Tibial nerve (tissue), 4 donors: ENCODE measurements around the gene GPC6. TPM values are rescaled to one million over a fixed set of nuclear protein-coding genes. Genes with fewer than 3 reads are reported as not detected.

Experiments
- DNase-seq, 2 donors: peaks; one replicate each; pipeline ENCODE4 v3.0.0-alpha.2; 2019; ENCODE audit warnings: low spot score in 2 of 2
- H3K27ac ChIP-seq, 4 donors: fragments of 200-600 bp; sonication (generic) in 3 of 4; one replicate each; pipeline ENCODE4 v1.5.1; 2017 to 2019; ENCODE audit warnings: mild to moderate bottlenecking in 1 of 4
- H3K27me3 ChIP-seq, 2 donors: fragments of 200-600 bp; sonication (generic) in 1 of 2; one replicate each; pipeline versions ENCODE4 v1.5.1 to v1.6.0; 2017 to 2019
- H3K36me3 ChIP-seq, 3 donors: fragments of 200-600 bp; sonication (generic); one replicate each; pipeline ENCODE4 v1.5.1; 2018 to 2019
- H3K4me1 ChIP-seq, 4 donors: fragments of 200-600 bp; sonication (generic) in 3 of 4; one replicate each; pipeline ENCODE4 v1.5.1; 2017 to 2019
- H3K4me3 ChIP-seq, 4 donors: fragments of 200-600 bp; sonication (generic) in 3 of 4; one replicate each; pipeline ENCODE4 v1.5.1; 2017 to 2019; ENCODE audit warnings: mild to moderate bottlenecking in 1 of 4, moderate library complexity in 1 of 4
- H3K9me3 ChIP-seq, 4 donors: fragments of 200-600 bp; sonication (generic) in 3 of 4; one replicate each; pipeline ENCODE4 v1.5.1; 2017 to 2019
- CTCF ChIP-seq, 5 experiments: fragments of 200-600 bp in 3 of 5; fragments of 450-650 bp in 2 of 5; sonication (generic) in 3 of 5; IDR thresholded peaks; one replicate each; pipeline ENCODE4 v1.5.1; 2016 to 2019; ENCODE audit warnings: antibody characterized with exemption in 5 of 5, mild to moderate bottlenecking in 3 of 5, moderate library complexity in 2 of 5
- EP300 ChIP-seq, 2 donors: sonication (generic); formaldehyde crosslinking; IDR thresholded peaks; one replicate each; pipeline ENCODE4 v1.6.1; 2017; ENCODE audit warnings: antibody characterized with exemption in 2 of 2, mild to moderate bottlenecking in 1 of 2
- POLR2A ChIP-seq, 2 donors: fragments of 450-650 bp; IDR thresholded peaks; one replicate each; pipeline ENCODE4 v1.6.1; 2017; ENCODE audit warnings: antibody characterized with exemption in 2 of 2, mild to moderate bottlenecking in 2 of 2, moderate library complexity in 2 of 2
- WGBS, 2 donors: methylation state at CpG; one replicate each; pipeline ENCODE4 v1.1.5; 2018; 5-methylcytosine and 5-hydroxymethylcytosine counted together
- total RNA-seq, 4 donors: library from RNA; depleted of rRNA; stranded (reverse); fragments of >200 nt; gene quantifications; one replicate each; pipeline ENCODE4 v1.1.0, GENCODE V29; 2016

GPC6 gene
- total RNA-seq, 4 donors from 2014 or later, result 21.9 to 39.5 (median 29.8) TPM

GRCh38 chr13:94267581-94268366, 1041.2 kb downstream of the GPC6 start:
- Histone ChIP-seq H3K9me3 (no peaks in the 10 kb centered on the region), H3K36me3 (no peaks in the 10 kb centered on the region), H3K4me3 (no peak overlapping the region), H3K27me3 (no peaks in the 10 kb centered on the region), H3K4me1 (no peaks in the 10 kb centered on the region), H3K27ac (no peak overlapping the region)
- 70% methylated on average over 3 of the region's 3 CpGs for WGBS, 2 donors
- TF ChIP-seq POLR2A (IDR thresholded peaks at IDR 0.05), result no peak
- no peak for TF ChIP-seq CTCF (IDR thresholded peaks at IDR 0.05)
- TF ChIP-seq EP300 (IDR thresholded peaks at IDR 0.05), result no peak
- DNase-seq, result no peak

DNA sequence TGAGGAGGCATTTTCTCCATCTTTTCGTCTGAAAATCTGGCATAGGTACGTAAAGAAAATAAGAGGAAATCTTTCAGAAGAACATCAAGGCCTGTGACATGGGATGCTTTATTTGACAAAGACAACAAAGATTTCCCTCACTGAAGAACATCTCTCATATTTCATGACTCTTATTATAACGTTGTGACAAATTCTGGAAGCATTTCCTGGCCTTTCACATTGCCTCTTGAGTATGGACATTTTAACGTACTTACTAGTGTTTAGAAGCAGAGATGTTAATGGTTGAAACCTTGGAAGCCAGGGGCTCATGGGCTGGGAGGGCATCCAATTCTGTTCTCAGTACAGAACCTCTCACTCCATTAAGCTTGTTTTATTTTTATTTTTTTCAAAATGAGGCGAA, 1042.1 kb downstream of the GPC6 start:
- H3K9me3 ChIP-seq, result no peaks in the 10 kb centered on the region
- H3K27ac ChIP-seq, result no peak overlapping the region
- TF ChIP-seq CTCF (IDR thresholded peaks at IDR 0.05) (no peak), EP300 (IDR thresholded peaks at IDR 0.05) (no peak), POLR2A (IDR thresholded peaks at IDR 0.05) (no peak)
- no peaks in the 10 kb centered on the region for H3K27me3 ChIP-seq
- H3K4me3 ChIP-seq, result no peak overlapping the region
- H3K36me3 ChIP-seq, result no peaks in the 10 kb centered on the region
- no peak for DNase-seq
- WGBS, 2 donors, result 72 to 75% methylated on average over 5 of the region's 5 CpGs
- no peaks in the 10 kb centered on the region for H3K4me1 ChIP-seq

- no peak overlapping the region for H3K4me3 ChIP-seq
- no peak for DNase-seq
- peaks cover 0 to under 1% (median 0%) of the 10 kb centered on the region in 4 donors for H3K4me1 ChIP-seq
- 78 to 84% methylated on average over 6 of the region's 6 CpGs for WGBS, 2 donors
- H3K9me3 ChIP-seq, result no peaks in the 10 kb centered on the region
- no peak overlapping the region for H3K27ac ChIP-seq
- no peaks in the 10 kb centered on the region for H3K36me3 ChIP-seq
- no peaks in the 10 kb centered on the region for H3K27me3 ChIP-seq
- TF ChIP-seq POLR2A (IDR thresholded peaks at IDR 0.05) (no peak), CTCF (IDR thresholded peaks at IDR 0.05) (no peak), EP300 (IDR thresholded peaks at IDR 0.05) (no peak)
Measured at GRCh38 chr13:94269557-94269956, 1043.0 kb downstream of the GPC6 start.

- 92 to 97% methylated on average over 2 of the region's 2 CpGs for WGBS, 2 donors
- no peaks in the 10 kb centered on the region for H3K27me3 ChIP-seq
- no peak overlapping the region for H3K4me3 ChIP-seq
- no peaks in the 10 kb centered on the region for H3K9me3 ChIP-seq
- H3K36me3 ChIP-seq, result no peaks in the 10 kb centered on the region
- peaks cover 0 to 5% (median 0%) of the 10 kb centered on the region in 4 donors for H3K4me1 ChIP-seq
- no peak overlapping the region for H3K27ac ChIP-seq
- no peak for DNase-seq
- TF ChIP-seq EP300 (IDR thresholded peaks at IDR 0.05) (no peak), POLR2A (IDR thresholded peaks at IDR 0.05) (no peak), CTCF (IDR thresholded peaks at IDR 0.05) (no peak)
Measured at GRCh38 chr13:94270556-94270955, 1043.9 kb downstream of the GPC6 start.

GRCh38 chr13:94272038-94272437, 1045.4 kb downstream of the GPC6 start:
- Histone ChIP-seq H3K4me1 (peaks cover 0 to 5% (median 0%) of the 10 kb centered on the region in 4 donors), H3K27ac (no peak overlapping the region), H3K9me3 (peaks cover 0 to 4% (median 0%) of the 10 kb centered on the region in 4 donors), H3K36me3 (no peaks in the 10 kb centered on the region), H3K27me3 (no peaks in the 10 kb centered on the region), H3K4me3 (no peak overlapping the region)
- 54% methylated on average over 2 of the region's 2 CpGs for WGBS, 2 donors
- TF ChIP-seq EP300 (IDR thresholded peaks at IDR 0.05) (no peak), POLR2A (IDR thresholded peaks at IDR 0.05) (no peak), CTCF (IDR thresholded peaks at IDR 0.05) (no peak)
- no peak for DNase-seq
